Prostate gland (tissue), 2 donors: Measurements from ENCODE around the gene ADH5. TPM values are rescaled to one million over a fixed set of nuclear protein-coding genes. Genes with fewer than 3 reads are reported as not detected.

Experiments
- DNase-seq: peaks from one replicate; pipeline ENCODE4 v3.0.0-alpha.2; 2019; ENCODE audit warnings: low spot score
- H3K27ac ChIP-seq, 2 donors: fragments of 200-600 bp; sonication (generic); 2 replicates each; pipeline ENCODE4 v1.5.1; 2017 to 2019
- H3K27me3 ChIP-seq: fragments of 200-600 bp; sonication (generic); replicated peaks from 2 replicates; pipeline ENCODE4 v1.5.1; 2019; ENCODE audit not compliant: insufficient read depth
- H3K36me3 ChIP-seq, 2 donors: fragments of 200-600 bp; sonication (generic); 1 replicate in 1 of 2; 2 replicates in 1 of 2; pipeline versions ENCODE4 v1.5.1 to v1.8.1; 2017 to 2019
- H3K4me1 ChIP-seq: fragments of 200-600 bp; sonication (generic); replicated peaks from 2 replicates; pipeline ENCODE4 v1.5.1; 2019
- H3K4me3 ChIP-seq, 2 donors: fragments of 200-600 bp; sonication (generic); 2 replicates each; pipeline ENCODE4 v1.5.1; 2017 to 2019
- H3K9me3 ChIP-seq: fragments of 200-600 bp; sonication (generic); 2 replicates; pipeline ENCODE4 v1.5.1; 2017
- POLR2A ChIP-seq: fragments of 450-650 bp; IDR thresholded peaks from one replicate; pipeline ENCODE4 v1.6.1; 2016; ENCODE audit warnings: antibody characterized with exemption, mild to moderate bottlenecking
- POLR2AphosphoS5 ChIP-seq: sonication (generic); formaldehyde crosslinking; IDR thresholded peaks from one replicate; pipeline ENCODE4 v1.6.1; 2017; ENCODE audit warnings: antibody characterized with exemption
- WGBS: methylation state at CpG from one replicate; pipeline ENCODE4 v1.1.5; 2018; 5-methylcytosine and 5-hydroxymethylcytosine counted together
- intact Hi-C: fragments of 100-400 bp; cut with DNase I; formaldehyde crosslinking; loops from one replicate; pipeline ENCODE4 v1.14.2; 2022
- total RNA-seq, 2 donors: library from RNA; depleted of rRNA; stranded (reverse); fragments of >200 nt; gene quantifications; one replicate each; pipeline ENCODE4 v1.1.0, GENCODE V29; 2016
- TF ChIP-seq, protein P1 (sequence below), 4 experiments: fragments of 200-600 bp in 2 of 4; fragments of 450-650 bp in 2 of 4; sonication (generic) in 2 of 4; IDR thresholded peaks; 1 replicate in 3 of 4; 2 replicates in 1 of 4; pipeline ENCODE4 v1.5.1; 2016 to 2019; ENCODE audit warnings: antibody characterized with exemption in 4 of 4, mild to moderate bottlenecking in 2 of 4, moderate library complexity in 2 of 4

The ADH5 gene
- total RNA-seq, 2 donors from 2014 or later, result 127 to 149 TPM

DNA sequence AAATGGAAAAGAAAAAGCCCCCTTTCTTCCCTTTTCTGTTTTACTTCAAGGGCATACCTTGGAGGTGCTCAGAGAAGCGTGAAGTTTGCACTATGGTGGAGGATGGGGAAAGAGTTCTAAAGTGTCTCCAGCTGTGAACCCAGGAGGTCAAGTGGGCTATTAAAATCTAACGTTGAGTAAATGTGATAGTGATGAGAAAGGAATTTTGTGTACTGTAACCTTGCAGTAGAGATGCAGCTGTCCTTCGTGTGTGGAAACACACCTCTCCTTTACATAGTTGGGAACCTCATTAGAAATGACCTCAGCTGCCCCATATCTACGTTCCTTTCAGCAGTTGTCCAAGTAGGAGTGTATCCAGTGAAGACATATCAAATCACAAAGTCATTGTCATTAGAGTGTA is 26.5 kb downstream of the ADH5 start:
- DNase-seq, result no peak
- Histone ChIP-seq H3K27ac (no peak overlapping the region), H3K27me3 (no peaks in the 10 kb centered on the region), H3K4me1 (no peaks in the 10 kb centered on the region), H3K4me3 (no peak overlapping the region), H3K9me3 (no peaks in the 10 kb centered on the region), H3K36me3 (no peaks in the 10 kb centered on the region)
- intact Hi-C loops, result no loop called here
- WGBS, result 62% methylated on average over 4 of the region's 4 CpGs
- TF ChIP-seq, protein P1, sequence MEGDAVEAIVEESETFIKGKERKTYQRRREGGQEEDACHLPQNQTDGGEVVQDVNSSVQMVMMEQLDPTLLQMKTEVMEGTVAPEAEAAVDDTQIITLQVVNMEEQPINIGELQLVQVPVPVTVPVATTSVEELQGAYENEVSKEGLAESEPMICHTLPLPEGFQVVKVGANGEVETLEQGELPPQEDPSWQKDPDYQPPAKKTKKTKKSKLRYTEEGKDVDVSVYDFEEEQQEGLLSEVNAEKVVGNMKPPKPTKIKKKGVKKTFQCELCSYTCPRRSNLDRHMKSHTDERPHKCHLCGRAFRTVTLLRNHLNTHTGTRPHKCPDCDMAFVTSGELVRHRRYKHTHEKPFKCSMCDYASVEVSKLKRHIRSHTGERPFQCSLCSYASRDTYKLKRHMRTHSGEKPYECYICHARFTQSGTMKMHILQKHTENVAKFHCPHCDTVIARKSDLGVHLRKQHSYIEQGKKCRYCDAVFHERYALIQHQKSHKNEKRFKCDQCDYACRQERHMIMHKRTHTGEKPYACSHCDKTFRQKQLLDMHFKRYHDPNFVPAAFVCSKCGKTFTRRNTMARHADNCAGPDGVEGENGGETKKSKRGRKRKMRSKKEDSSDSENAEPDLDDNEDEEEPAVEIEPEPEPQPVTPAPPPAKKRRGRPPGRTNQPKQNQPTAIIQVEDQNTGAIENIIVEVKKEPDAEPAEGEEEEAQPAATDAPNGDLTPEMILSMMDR (IDR thresholded peaks at IDR 0.05), result no peak
- no peak for TF ChIP-seq POLR2A
- no peak for TF ChIP-seq POLR2AphosphoS5

DNA sequence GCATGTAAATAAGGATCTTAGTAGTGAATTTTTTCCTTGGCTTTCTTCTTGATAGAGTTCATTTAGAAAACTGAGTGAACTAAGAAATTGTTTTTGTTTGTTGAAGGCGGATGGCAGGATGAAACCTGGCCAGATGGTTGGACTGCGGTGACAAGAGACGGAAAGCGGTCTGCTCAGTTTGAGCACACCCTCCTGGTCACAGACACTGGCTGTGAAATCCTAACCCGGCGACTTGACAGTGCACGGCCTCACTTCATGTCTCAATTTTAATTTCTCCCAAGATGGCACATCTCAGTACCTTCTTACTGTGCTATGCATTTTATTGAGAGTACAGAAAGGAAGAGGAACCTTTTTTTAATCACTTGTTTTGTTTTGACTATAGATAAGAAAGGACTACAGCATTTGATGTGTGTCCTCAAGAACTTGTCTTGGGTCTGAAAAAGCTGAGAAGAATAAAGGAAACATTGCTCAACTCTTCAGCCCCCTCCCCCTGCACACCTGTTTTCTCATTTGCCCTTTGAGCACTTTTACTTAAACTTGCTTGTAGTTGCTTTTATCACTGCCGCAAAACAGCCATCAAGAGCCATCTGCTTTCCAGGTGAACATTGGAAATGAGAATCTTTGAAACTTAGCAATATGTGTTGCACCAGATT is 27.4 kb downstream of the ADH5 start:
- no peak overlapping the region for H3K27ac ChIP-seq

DNA sequence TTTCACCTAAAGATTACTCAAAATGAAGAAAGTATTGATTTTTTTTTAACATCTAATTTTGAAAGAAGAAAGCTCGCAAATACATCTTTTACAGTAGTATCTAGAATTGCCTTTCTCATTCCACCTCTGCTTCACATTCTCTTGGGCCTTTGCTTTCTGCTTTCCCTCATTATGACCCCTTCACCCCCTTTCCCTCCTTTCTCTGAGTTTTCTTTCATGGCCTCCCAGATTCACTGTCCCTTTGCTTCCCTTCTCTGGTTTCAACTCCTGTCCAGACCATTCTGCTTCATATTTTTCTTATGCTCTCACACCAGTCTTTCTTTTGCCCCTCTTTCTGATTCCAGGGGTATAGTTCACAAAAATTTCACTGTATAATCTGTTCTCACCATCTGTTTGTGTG is 29.0 kb downstream of the ADH5 start:
- Histone ChIP-seq H3K4me1 (peaks cover 2% of the 10 kb centered on the region), H3K36me3 (no peaks in the 10 kb centered on the region), H3K27me3 (no peaks in the 10 kb centered on the region), H3K4me3 (no peak overlapping the region), H3K9me3 (no peaks in the 10 kb centered on the region), H3K27ac (no peak overlapping the region)
- TF ChIP-seq POLR2A (no peak), POLR2AphosphoS5 (no peak)
- TF ChIP-seq, protein P1 (IDR thresholded peaks at IDR 0.05), result no peak
- intact Hi-C loops, result loop anchor here (10.0 kb wide), 1 partner anchor 595 kb away; no protein-coding TSS in a partner anchor
- DNase-seq, result no peak
- 95% methylated on average over 1 of the region's 1 CpG for WGBS

More for the DNA sequence above, 27.4 kb downstream of the ADH5 start:
- H3K9me3 ChIP-seq, result no peaks in the 10 kb centered on the region
- TF ChIP-seq, protein P1 (IDR thresholded peaks at IDR 0.05), result no peak
- TF ChIP-seq POLR2A, result no peak
- TF ChIP-seq POLR2AphosphoS5, result no peak
- no peaks in the 10 kb centered on the region for H3K36me3 ChIP-seq
- WGBS, result 88% methylated on average over 8 of the region's 8 CpGs
- H3K4me3 ChIP-seq, result no peak overlapping the region
- no peaks in the 10 kb centered on the region for H3K4me1 ChIP-seq
- no peaks in the 10 kb centered on the region for H3K27me3 ChIP-seq
- DNase-seq, result no peak
- intact Hi-C loops, result no loop called here

DNA sequence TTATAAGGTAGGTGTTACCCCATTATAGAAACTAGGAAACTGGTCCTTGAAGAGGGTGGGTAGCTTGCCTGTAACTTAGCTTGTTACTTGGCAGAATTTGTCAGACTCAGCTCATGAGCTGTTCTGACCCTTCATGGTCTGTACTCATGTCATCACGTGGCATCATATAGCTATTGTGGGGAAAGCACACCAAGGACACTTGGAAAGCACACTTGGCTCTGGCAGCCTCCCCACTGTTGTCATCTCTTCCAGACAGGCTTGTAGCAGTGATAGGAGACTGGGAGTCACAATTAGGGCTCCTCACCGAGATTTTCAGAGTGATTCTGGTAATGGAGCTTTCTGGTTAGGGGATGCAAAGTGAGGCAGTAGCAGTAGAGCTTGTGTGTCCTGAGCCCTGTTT is 30.4 kb downstream of the ADH5 start:
- Histone ChIP-seq H3K4me3 (no peak overlapping the region), H3K36me3 (no peaks in the 10 kb centered on the region), H3K27ac (no peak overlapping the region), H3K4me1 (peaks cover 2% of the 10 kb centered on the region), H3K27me3 (no peaks in the 10 kb centered on the region), H3K9me3 (no peaks in the 10 kb centered on the region)
- WGBS, result 81% methylated on average over 2 of the region's 2 CpGs
- TF ChIP-seq POLR2AphosphoS5, result no peak
- TF ChIP-seq, protein P1 (IDR thresholded peaks at IDR 0.05), result no peak
- TF ChIP-seq POLR2A, result no peak
- no peak for DNase-seq
- intact Hi-C loops, result loop anchor here (10.0 kb wide), 1 partner anchor 593 kb away; no protein-coding TSS in a partner anchor

DNA sequence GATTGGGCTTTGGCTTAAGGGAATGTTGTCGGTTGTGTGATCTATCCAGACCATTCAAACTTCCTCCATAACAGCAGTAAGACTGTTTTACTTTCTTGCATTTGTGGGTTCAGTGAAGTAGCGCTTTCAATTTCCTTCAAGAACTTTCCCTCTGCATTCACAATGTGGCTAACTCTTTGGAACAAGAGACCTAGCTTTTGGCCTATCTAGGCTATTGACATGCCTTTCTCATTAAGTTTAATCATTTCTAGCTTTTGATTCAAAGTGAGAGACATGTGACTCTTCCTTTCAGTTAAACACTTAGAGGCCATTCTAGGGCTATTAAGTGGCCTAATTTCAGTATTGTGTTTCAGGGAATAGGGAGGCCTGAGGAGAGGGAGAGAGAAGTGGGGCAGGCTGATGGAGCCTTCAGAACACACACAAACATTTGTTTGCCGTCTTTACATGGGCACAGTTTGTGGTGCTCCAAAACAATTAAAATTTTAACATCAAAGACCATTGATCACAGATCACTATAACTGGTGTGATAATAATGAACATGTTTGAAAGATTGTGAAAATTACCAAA is 34.1 kb downstream of the ADH5 start:
- intact Hi-C loops, result loop anchor here (5.0 to 10.0 kb wide), 2 partner anchors 117 to 590 kb away; no protein-coding TSS in a partner anchor
- Histone ChIP-seq H3K27me3 (no peaks in the 10 kb centered on the region), H3K4me1 (peaks cover 2% of the 10 kb centered on the region), H3K27ac (no peak overlapping the region), H3K9me3 (no peaks in the 10 kb centered on the region), H3K4me3 (no peak overlapping the region), H3K36me3 (no peaks in the 10 kb centered on the region)
- 81% methylated on average over 3 of the region's 3 CpGs for WGBS
- TF ChIP-seq POLR2AphosphoS5, result no peak
- TF ChIP-seq, protein P1 (IDR thresholded peaks at IDR 0.05), result no peak
- TF ChIP-seq POLR2A, result no peak
- no peak for DNase-seq
